GM21737 (cell line): ENCODE results near the gene KRTAP20-3.

Experiments
- ATAC-seq: cut with Tn5 transposase; IDR thresholded peaks from one replicate; pipeline ENCODE4 v1.9.1; 2021; ENCODE audit warnings: mild to moderate bottlenecking, moderate library complexity; ENCODE audit not compliant: unreplicated experiment

The KRTAP20-3 gene

GRCh38 chr21:30680586-30680985 is 37.9 kb downstream of the KRTAP20-3 start:
- ATAC-seq = no peak

DNA sequence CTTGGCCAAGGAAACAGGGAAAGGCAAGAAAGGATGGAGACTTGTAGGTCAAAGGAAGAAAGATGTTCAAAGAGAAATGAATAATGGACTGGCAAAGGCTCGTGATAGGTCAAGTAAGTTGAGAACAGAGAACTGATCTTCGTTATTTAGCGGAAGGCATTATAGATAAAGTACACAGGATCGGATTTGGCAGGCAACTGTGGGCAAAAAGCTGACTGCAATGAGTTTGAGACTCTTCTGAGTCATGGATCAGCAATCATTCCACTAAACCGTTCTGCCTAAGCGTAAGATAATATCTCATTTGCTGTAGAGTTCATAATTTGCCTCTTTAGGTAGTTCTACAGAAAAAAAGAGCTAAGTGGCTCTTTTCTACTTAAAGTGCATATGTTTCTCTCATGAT is 41.8 kb downstream of the KRTAP20-3 start:
- ATAC-seq = no peak

- no peak for ATAC-seq
These were observed 47.2 kb downstream of the KRTAP20-3 start for GRCh38 chr21:30689822-30690221.
